ENCODE data around the gene ATP11A. TPM values are rescaled to one million over a fixed set of nuclear protein-coding genes. Genes with fewer than 3 reads are reported as not detected.
A peak's percentile ranks its signal among the peaks of the same experiment; 100 is the strongest.

The ATP11A gene
- total and polyA plus RNA-seq, 8 donors = 271 to 502 (median 458) TPM

DNA sequence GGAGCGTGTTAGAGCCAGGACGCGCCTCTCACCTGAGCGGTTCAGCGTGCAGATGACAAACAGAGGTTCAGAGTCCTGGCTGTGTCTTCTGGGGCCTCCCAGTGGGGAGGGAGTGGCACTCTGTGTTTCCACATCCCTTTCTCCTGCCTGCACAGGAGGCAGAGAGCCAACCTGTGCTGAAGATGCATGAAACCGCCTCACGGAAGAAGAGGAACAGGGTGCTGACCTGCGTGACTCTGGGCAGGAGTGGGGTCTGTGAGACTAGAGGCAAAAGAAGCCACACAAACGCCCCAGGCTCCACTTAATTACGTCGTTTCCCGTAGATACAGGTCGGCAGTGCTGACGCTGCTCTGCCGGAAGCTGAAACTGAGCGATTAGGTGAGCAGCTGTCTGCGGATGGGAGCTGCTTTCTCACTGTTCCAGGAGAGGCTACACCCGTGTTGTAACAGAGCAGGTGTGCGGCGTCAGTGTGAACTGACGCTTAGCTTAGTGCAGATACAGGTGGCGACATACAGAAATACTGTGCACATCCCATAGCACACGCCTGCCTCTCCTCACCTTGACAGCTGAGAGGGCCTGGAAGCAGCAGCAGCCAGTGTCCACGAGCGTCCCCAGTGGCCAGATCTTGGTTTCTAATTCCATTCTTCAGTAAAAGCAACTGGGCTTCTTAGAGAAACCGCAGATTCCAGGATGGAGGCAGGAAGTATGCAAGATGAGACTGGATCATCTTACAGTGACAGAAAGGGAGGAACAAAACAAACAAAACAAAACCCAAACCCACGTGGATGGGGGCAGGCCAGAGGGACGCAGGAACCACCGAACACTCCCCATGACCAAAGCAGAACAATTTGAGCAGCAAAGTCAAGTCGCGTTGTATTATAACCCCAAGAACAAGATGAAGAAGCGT is 241.4 kb downstream of the ATP11A start:
- ATAC-seq (peak; percentile 33), DNase-seq (peak in 1 of 4 donors; percentile 43)
- intact Hi-C loops (cut with DNase I) = no loop called here
- H3K27ac ChIP-seq = no peak overlapping the region
- H3K9me3 ChIP-seq = no peaks in the 10 kb centered on the region
- H3K4me1 ChIP-seq = peaks cover 0 to 14% of the 10 kb centered on the region in 2 donors
- peaks cover 0 to 44% of the 10 kb centered on the region in 2 donors for H3K27me3 ChIP-seq
- TF ChIP-seq, protein P1, sequence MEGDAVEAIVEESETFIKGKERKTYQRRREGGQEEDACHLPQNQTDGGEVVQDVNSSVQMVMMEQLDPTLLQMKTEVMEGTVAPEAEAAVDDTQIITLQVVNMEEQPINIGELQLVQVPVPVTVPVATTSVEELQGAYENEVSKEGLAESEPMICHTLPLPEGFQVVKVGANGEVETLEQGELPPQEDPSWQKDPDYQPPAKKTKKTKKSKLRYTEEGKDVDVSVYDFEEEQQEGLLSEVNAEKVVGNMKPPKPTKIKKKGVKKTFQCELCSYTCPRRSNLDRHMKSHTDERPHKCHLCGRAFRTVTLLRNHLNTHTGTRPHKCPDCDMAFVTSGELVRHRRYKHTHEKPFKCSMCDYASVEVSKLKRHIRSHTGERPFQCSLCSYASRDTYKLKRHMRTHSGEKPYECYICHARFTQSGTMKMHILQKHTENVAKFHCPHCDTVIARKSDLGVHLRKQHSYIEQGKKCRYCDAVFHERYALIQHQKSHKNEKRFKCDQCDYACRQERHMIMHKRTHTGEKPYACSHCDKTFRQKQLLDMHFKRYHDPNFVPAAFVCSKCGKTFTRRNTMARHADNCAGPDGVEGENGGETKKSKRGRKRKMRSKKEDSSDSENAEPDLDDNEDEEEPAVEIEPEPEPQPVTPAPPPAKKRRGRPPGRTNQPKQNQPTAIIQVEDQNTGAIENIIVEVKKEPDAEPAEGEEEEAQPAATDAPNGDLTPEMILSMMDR (IDR thresholded peaks at IDR 0.05) = peak in 1 of 2 donors; percentile 23
- no peak overlapping the region for H3K4me3 ChIP-seq
- H3K36me3 ChIP-seq = no peaks in the 10 kb centered on the region

DNA sequence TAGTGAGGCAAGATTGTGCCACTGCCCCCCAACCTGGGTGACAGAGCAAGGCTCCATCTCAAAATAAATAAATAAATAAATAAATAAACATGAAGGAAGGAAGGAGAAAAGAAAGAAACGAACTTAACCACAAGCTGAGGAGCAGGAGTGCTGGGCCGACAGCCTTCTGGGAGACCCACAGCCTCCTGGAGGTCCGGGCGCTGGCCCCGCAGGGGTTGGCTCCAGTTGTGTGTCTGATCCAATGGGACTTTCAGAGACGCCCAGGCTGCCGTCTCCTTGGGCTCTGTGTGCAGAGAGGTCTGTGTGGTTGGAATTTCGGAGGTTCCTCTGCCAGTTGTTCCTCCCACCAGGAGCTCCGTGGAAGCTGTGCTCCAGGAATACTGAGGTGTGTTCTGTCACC is 243.1 kb downstream of the ATP11A start:
- ATAC-seq (no peak), DNase-seq (no peak)
- intact Hi-C loops (cut with DNase I) = no loop called here
- Histone ChIP-seq H3K4me1 (peaks cover 0 to 14% of the 10 kb centered on the region in 2 donors), H3K36me3 (no peaks in the 10 kb centered on the region), H3K4me3 (no peak overlapping the region), H3K27ac (no peak overlapping the region), H3K9me3 (no peaks in the 10 kb centered on the region), H3K27me3 (peaks cover 0 to 44% of the 10 kb centered on the region in 2 donors)
- TF ChIP-seq, protein P1 (IDR thresholded peaks at IDR 0.05) = no peak

DNA sequence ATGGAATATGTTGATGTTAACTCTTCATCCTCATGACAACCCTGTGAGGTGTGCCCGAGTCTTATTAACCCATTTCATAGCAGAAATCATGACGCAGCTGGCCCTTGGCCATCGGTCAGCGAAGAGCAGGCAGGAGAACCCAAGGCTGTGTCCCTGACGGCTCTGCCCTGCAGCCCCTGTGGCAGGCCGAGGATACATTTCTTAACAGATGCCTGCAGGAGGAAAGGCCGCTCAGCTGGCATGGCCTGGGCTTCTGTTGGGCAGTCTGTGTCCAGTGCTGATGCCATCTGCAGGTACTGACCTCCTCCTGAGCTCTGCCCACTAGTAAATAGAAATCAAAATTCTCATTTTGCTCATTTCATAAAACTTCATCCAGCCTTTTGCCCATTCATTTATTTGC is 243.8 kb downstream of the ATP11A start:
- no peak overlapping the region for H3K27ac ChIP-seq
- H3K9me3 ChIP-seq = no peaks in the 10 kb centered on the region
- no peak for ATAC-seq
- TF ChIP-seq, protein P1 (IDR thresholded peaks at IDR 0.05) = no peak
- no peak for DNase-seq
- intact Hi-C loops (cut with DNase I) = no loop called here
- peaks cover 0 to 13% of the 10 kb centered on the region in 2 donors for H3K4me1 ChIP-seq
- H3K36me3 ChIP-seq = no peaks in the 10 kb centered on the region
- H3K27me3 ChIP-seq = peaks cover 0 to 38% of the 10 kb centered on the region in 2 donors
- H3K4me3 ChIP-seq = no peak overlapping the region

DNA sequence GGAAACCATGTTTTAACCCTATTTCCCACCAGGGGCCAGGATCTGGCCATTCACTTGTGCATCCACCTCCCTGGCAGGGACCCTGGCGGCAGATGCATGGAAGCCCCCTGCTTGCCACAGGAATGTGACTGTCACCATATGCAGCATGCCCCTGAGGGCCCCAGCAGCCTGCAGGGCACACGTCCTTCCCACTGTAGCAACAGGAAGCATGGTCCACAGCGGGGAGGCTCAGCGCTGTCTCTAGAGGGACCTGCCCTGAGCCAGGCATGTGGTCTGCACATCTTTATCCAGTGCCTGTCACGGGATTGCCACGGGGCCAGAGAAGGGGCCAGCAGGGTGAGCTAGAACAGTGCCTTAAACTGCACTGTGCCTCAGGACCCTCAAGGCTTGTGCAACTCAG is 244.2 kb downstream of the ATP11A start:
- peaks cover 0 to 34% of the 10 kb centered on the region in 2 donors for H3K27me3 ChIP-seq
- no peaks in the 10 kb centered on the region for H3K36me3 ChIP-seq
- intact Hi-C loops (cut with DNase I) = no loop called here
- TF ChIP-seq, protein P1 (IDR thresholded peaks at IDR 0.05) = no peak
- H3K27ac ChIP-seq = no peak overlapping the region
- no peak for ATAC-seq
- DNase-seq = no peak
- H3K9me3 ChIP-seq = no peaks in the 10 kb centered on the region
- no peak overlapping the region for H3K4me3 ChIP-seq
- H3K4me1 ChIP-seq = peaks cover 0 to 9% of the 10 kb centered on the region in 2 donors

Other genes starting within 250 kb of the ATP11A start
- gene TUBGCP3, start 101.9 kb upstream of the ATP11A start, total RNA-seq = 10 to 100 TPM; 29.8 to 42.7 TPM
- 10 to 100 TPM; 26.8 to 34.2 (median 32.7) TPM for gene TUBGCP3, start 101.9 kb upstream of the ATP11A start, polyA plus RNA-seq (ENCODE audit: insufficient read length in 6 of 6)

All from left lung (tissue), 10 donors.